Ishikawa (cell line): ENCODE data around the gene FYTTD1.

Source experiments
- CEBPB ChIP-seq: IDR thresholded peaks from 2 replicates; pipeline ENCODE4 v1.6.1; 2012
- CREB1 ChIP-seq: IDR thresholded peaks from 2 replicates; pipeline ENCODE4 v1.6.1; 2012; ENCODE audit warnings: low read depth
- EGR1 ChIP-seq: IDR thresholded peaks from 2 replicates; pipeline ENCODE4 v1.6.1; 2012
- EP300 ChIP-seq: IDR thresholded peaks from 2 replicates; pipeline ENCODE4 v1.6.1; 2012; ENCODE audit warnings: borderline replicate concordance
- FOXM1 ChIP-seq: IDR thresholded peaks from 2 replicates; pipeline ENCODE4 v1.6.1; 2012; ENCODE audit warnings: low read depth, borderline replicate concordance
- MAX ChIP-seq: IDR thresholded peaks from 2 replicates; pipeline ENCODE4 v1.6.1; 2012
- NFIC ChIP-seq: IDR thresholded peaks from 2 replicates; pipeline ENCODE4 v1.6.1; 2012
- RAD21 ChIP-seq: IDR thresholded peaks from 2 replicates; pipeline ENCODE4 v1.6.1; 2012; ENCODE audit warnings: low read depth
- REST ChIP-seq: IDR thresholded peaks from 2 replicates; pipeline ENCODE4 v1.6.1; 2012; ENCODE audit warnings: low read depth, mild to moderate bottlenecking
- TAF1 ChIP-seq: IDR thresholded peaks from 2 replicates; pipeline ENCODE4 v1.6.1; 2012; ENCODE audit warnings: low read depth, mild to moderate bottlenecking
- TCF12 ChIP-seq: IDR thresholded peaks from 2 replicates; pipeline ENCODE4 v1.6.1; 2012; ENCODE audit warnings: low read depth
- TEAD4 ChIP-seq: IDR thresholded peaks from 2 replicates; pipeline ENCODE4 v1.6.1; 2012
- USF1 ChIP-seq: IDR thresholded peaks from 2 replicates; pipeline ENCODE4 v1.6.1; 2012
- YY1 ChIP-seq: IDR thresholded peaks from 2 replicates; pipeline ENCODE4 v1.6.1; 2012; ENCODE audit warnings: low read depth
- ZBTB7A ChIP-seq: IDR thresholded peaks from 2 replicates; pipeline ENCODE4 v1.6.1; 2012; ENCODE audit warnings: low read depth

Gene FYTTD1

GRCh38 chr3:197722734-197723133 lies 26.9 kb upstream of the FYTTD1 start:
- TF ChIP-seq EGR1 (no peak), NFIC (no peak), MAX (no peak), TAF1 (no peak), FOXM1 (no peak), TCF12 (no peak), TEAD4 (no peak), YY1 (no peak), RAD21 (no peak), ZBTB7A (no peak)

GRCh38 chr3:197728487-197728886 lies 21.2 kb upstream of the FYTTD1 start:
- TF ChIP-seq FOXM1 (no peak), USF1 (no peak), CEBPB (no peak), YY1 (no peak), TCF12 (no peak), RAD21 (no peak), TEAD4 (no peak), NFIC (no peak), REST (no peak), CREB1 (no peak), TAF1 (no peak), MAX (no peak), EGR1 (no peak), ZBTB7A (no peak)

- TF ChIP-seq ZBTB7A (no peak), CREB1 (no peak), NFIC (no peak), TCF12 (no peak), FOXM1 (no peak), USF1 (no peak), CEBPB (no peak), REST (no peak), MAX (no peak), EGR1 (no peak), TAF1 (no peak), EP300 (no peak)
These were observed 19.5 kb upstream of the FYTTD1 start for GRCh38 chr3:197730200-197730599.

GRCh38 chr3:197733042-197733441 lies 16.6 kb upstream of the FYTTD1 start:
- TF ChIP-seq ZBTB7A (no peak), NFIC (no peak), TAF1 (no peak), FOXM1 (no peak), RAD21 (no peak), MAX (no peak), USF1 (no peak), YY1 (no peak), CEBPB (no peak), EP300 (no peak), TCF12 (no peak), EGR1 (no peak), TEAD4 (no peak), CREB1 (no peak), REST (no peak)
